HG02885 (cell line): ENCODE results near the gene SPAG16.

Experiments
- ATAC-seq: cut with Tn5 transposase; IDR thresholded peaks from one replicate; pipeline ENCODE4 v1.9.1; 2021; ENCODE audit warnings: mild to moderate bottlenecking; ENCODE audit not compliant: unreplicated experiment, poor library complexity

The SPAG16 gene

GRCh38 chr2:214401580-214401979 lies 1117.3 kb downstream of the SPAG16 start:
- no peak for ATAC-seq

GRCh38 chr2:214410128-214410775 lies 1126.0 kb downstream of the SPAG16 start:
- ATAC-seq, result no peak

GRCh38 chr2:214410918-214411554 lies 1126.8 kb downstream of the SPAG16 start, which contains the start of gene VWC2L:
VWC2L (plus strand) TSS chr2:214411054; CDS start chr2:214414194, 3,140 bp downstream.
- no peak for ATAC-seq

- ATAC-seq, result no peak
Measured at GRCh38 chr2:214412679-214413078, 1128.4 kb downstream of the SPAG16 start.

- ATAC-seq, result no peak
Measured at GRCh38 chr2:214436470-214436869, 1152.2 kb downstream of the SPAG16 start.

GRCh38 chr2:214450118-214450894 lies 1166.0 kb downstream of the SPAG16 start:
- ATAC-seq, result no peak

- no peak for ATAC-seq
Measured at GRCh38 chr2:214451516-214452275, 1167.4 kb downstream of the SPAG16 start.
